BE2C (cell line): Measurements from ENCODE around the gene IFT43.

Experiments used
- DNase-seq: peaks from one replicate; pipeline ENCODE4 v3.0.0-alpha.2; 2020
- H3K27me3 ChIP-seq: fragments of 250-450 bp; sonication (Bioruptor Pico); 2 replicates; pipeline ENCODE4 v1.5.1; 2020; ENCODE audit warnings: mild to moderate bottlenecking
- H3K36me3 ChIP-seq: fragments of 250-450 bp; sonication (Bioruptor Pico); 2 replicates; pipeline ENCODE4 v1.5.1; 2020; ENCODE audit warnings: mild to moderate bottlenecking
- H3K4me1 ChIP-seq: fragments of 250-450 bp; sonication (Bioruptor Pico); 2 replicates; pipeline ENCODE4 v1.5.1; 2020
- H3K4me3 ChIP-seq: 2 replicates; pipeline ENCODE4 v1.5.1; 2011; ENCODE audit warnings: low read depth, low read length
- H3K9me3 ChIP-seq: fragments of 250-450 bp; sonication (Bioruptor Pico); 2 replicates; pipeline ENCODE4 v1.5.1; 2020
- CTCF ChIP-seq: IDR thresholded peaks from 2 replicates; pipeline ENCODE4 v1.5.1; 2012; ENCODE audit warnings: mild to moderate bottlenecking, low read depth, low read length

IFT43 gene

GRCh38 chr14:76081642-76082041 is 96.1 kb downstream of the IFT43 start:
- TF ChIP-seq CTCF = no peak
- no peaks in the 10 kb centered on the region for H3K9me3 ChIP-seq
- no peaks in the 10 kb centered on the region for H3K4me1 ChIP-seq
- no peak for DNase-seq
- no peaks in the 10 kb centered on the region for H3K27me3 ChIP-seq
- H3K36me3 ChIP-seq = no peaks in the 10 kb centered on the region
- H3K4me3 ChIP-seq = no peak overlapping the region

- no peaks in the 10 kb centered on the region for H3K27me3 ChIP-seq
- no peak for TF ChIP-seq CTCF
- H3K4me1 ChIP-seq = no peaks in the 10 kb centered on the region
- no peak overlapping the region for H3K4me3 ChIP-seq
- no peaks in the 10 kb centered on the region for H3K36me3 ChIP-seq
- H3K9me3 ChIP-seq = no peaks in the 10 kb centered on the region
- DNase-seq = no peak
Observed at GRCh38 chr14:76083796-76084765, 98.5 kb downstream of the IFT43 start.

DNA sequence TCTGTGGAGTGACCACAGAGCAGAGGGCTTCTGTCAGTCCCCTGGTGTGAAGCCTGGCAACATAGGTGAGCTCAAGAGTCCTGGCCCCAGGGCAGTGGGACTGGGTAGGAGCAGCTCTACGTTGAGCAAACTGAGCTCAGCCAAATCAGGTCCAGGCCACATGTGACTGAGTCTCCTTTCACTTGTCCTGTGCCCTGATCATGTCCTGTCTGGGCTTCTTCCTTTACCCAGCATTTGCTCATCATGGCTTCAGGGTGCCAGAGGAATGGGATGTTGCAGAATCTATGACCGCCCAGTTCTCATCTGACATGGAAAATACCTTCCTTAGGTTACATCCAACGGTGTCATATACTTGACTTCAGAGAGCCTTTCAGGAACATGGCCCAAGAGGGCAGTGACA is 99.8 kb downstream of the IFT43 start:
- TF ChIP-seq CTCF = no peak
- Histone ChIP-seq H3K4me1 (no peaks in the 10 kb centered on the region), H3K9me3 (no peaks in the 10 kb centered on the region), H3K4me3 (no peak overlapping the region), H3K36me3 (no peaks in the 10 kb centered on the region), H3K27me3 (no peaks in the 10 kb centered on the region)
- no peak for DNase-seq

DNA sequence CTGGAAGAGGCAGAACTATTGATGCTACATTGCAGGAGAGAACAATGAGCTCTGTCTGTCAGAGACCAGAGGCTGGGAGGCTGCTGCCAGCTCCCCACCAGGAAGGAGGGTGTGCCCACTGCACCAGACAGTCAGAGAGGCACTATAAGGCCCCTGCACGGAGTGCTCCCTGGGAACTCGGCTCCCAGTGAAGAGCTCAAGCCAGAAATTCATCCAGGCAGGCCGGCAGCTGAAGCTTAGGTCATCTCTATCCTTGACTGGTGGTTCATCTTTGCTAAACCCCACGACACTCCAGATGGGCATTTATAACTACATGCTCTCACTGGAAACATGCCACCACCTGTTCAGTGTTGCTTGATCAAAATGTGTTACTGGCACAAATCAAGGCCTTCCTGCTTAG is 101.1 kb downstream of the IFT43 start:
- no peak for TF ChIP-seq CTCF
- DNase-seq = no peak
- no peaks in the 10 kb centered on the region for H3K9me3 ChIP-seq
- no peaks in the 10 kb centered on the region for H3K36me3 ChIP-seq
- H3K27me3 ChIP-seq = no peaks in the 10 kb centered on the region
- H3K4me3 ChIP-seq = no peak overlapping the region
- no peaks in the 10 kb centered on the region for H3K4me1 ChIP-seq

GRCh38 chr14:76088326-76088725 is 102.8 kb downstream of the IFT43 start:
- Histone ChIP-seq H3K36me3 (no peaks in the 10 kb centered on the region), H3K27me3 (no peaks in the 10 kb centered on the region), H3K4me3 (no peak overlapping the region), H3K4me1 (no peaks in the 10 kb centered on the region), H3K9me3 (no peaks in the 10 kb centered on the region)
- no peak for TF ChIP-seq CTCF
- no peak for DNase-seq
